Suppressor macrophage (primary cell): Measurements from ENCODE around the gene CNTLN.
"Not testable (repeated sequence)": the region's sequence is repeated elsewhere in the genome, so short reads cannot be mapped to it uniquely, and the experiment has no call there.

ENCODE experiments used
- DNase-seq, 4 experiments: peaks; one replicate each; pipeline ENCODE4 v3.0.0-alpha.2; 2020 to 2022

CNTLN gene

DNA sequence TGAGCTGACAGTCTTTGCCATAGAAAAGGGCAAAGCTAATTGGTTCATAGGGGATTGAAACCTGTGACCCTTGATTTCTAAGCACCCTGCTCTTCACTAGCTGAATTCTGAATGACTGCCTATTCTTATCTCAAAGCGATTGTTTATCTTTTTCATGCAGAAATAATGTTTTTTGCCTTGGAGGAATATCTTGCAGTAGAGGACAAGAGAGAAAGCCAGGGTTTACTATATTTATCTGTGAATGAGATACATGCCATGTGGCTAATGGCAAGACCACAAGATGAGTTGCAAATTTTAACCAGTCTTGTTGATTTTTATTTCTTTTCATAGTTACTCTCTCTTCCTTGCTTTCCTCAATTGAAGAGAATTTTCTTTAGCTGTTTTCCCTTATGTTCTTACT lies 185.0 kb downstream of the CNTLN start:
- no peak for DNase-seq

- no peak for DNase-seq
Observed at GRCh38 chr9:17322882-17323864, 188.3 kb downstream of the CNTLN start.

DNA sequence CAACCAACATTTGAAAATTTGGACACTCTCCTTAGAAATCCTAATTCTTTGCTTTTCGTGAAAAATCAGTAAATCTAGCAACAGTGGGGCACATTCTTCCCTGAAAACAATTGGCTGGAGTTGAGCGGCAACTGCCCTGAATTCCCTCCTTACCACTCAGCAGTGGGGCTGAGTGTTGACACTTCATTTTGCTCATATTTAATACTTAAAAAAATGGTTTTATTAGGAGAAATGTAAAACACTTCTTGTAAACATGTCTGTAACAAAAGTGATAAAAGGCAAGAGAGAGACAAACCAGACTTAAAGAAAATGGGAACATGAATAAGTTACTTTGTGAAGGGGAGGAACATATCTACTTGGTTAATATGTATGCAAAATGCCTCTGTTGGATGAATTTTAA lies 193.5 kb downstream of the CNTLN start:
- DNase-seq: no peak

GRCh38 chr9:17330097-17330496 lies 195.3 kb downstream of the CNTLN start:
- no peak for DNase-seq

- DNase-seq: no peak
Observed at GRCh38 chr9:17332115-17332514, 197.3 kb downstream of the CNTLN start.

- no peak for DNase-seq
Observed at GRCh38 chr9:17339156-17339555, 204.3 kb downstream of the CNTLN start.

DNA sequence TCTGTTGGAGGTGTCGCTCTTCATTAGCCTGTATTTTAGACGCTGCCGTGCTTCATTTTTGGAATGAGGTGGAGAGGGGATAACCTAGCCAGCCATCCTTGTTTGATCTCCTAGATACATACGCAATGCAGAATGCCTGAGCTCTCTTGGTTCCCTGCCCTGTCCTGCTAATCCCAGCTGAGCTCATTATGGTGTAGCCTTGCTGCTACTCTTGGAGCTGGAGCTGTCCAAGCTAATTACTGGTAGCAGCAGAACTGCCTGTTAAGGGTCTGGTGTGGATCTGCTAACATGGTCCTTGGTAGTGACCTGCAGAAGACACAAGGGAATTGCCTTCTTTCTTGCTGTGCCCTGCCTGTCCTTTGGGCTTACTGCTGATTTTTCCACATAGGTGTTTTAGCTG lies 207.9 kb downstream of the CNTLN start:
- DNase-seq: no peak

GRCh38 chr9:17349831-17350230 lies 215.0 kb downstream of the CNTLN start:
- DNase-seq: no peak

- DNase-seq: not testable (repeated sequence)
Observed at GRCh38 chr9:17354006-17354405, 219.2 kb downstream of the CNTLN start.

DNA sequence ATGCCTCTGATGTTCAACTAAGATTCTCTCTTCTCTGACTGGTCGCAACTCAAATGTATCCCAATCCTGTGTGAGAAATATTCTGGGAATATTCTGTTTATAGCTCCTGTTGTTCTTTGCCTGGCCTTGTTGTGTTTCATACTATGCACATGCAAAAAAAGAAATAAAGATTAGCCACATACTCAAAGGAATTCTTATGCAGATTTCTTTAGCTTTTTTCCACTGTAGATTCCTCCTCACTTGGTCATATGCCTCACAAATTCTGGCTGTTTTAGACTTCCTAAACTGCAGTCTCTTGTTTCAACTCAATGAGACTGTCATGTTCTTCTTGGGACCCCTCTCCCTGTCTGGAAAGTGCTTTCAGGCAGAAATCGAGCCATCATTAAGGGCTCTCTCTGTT lies 226.5 kb downstream of the CNTLN start:
- no peak for DNase-seq

GRCh38 chr9:17367035-17367434 lies 232.2 kb downstream of the CNTLN start:
- DNase-seq: no peak

- no peak for DNase-seq
Observed at GRCh38 chr9:17380126-17380861, 245.5 kb downstream of the CNTLN start.

- no peak for DNase-seq
Observed at GRCh38 chr9:17387565-17387964, 252.7 kb downstream of the CNTLN start.

DNA sequence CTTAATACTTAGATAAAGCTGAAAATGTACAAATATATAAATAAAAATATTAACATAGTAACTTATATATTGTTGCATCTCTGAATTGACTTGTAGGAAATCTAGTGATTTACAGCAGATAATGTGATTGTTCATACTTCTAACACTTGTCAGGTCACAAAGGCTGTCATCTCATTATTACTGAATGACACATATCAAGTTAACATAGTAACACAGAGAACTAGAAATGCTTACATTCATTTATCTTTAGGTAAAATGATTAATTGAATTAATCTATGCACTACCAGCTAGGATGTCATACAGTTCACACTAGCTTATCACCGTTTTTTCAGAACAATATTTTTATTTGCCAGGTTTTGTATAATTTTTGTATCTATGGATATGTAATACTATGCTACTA lies 254.2 kb downstream of the CNTLN start:
- no peak for DNase-seq

DNA sequence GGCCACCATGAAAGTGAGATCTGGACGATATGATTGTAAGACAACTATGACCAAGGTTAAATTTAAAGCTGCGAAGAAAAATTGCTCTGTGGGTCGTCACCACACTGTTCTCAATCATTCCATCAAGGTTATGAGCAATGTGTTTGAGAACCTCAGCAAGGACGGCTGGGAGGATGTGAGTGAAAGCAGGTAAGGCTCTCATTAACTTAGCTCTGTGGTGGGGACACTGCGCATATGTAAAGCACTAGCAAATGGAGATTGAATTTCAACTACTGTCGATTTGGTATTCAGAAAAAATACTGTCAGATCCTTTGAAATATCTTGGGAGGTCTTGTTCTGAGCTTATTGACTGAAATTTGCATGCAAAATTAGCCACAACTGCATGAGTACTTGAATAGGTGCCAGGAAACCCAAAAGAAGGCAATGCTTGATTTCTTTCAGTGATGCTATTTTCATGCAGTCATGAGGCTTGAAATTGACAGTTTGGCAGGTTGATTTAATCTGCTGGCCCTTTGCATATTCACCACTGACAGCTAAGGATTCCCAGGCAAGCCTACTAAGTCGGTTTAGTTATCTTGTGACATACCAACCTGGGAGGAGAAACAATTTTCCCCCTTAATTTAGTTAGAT lies 260.2 kb downstream of the CNTLN start:
- no peak for DNase-seq

DNA sequence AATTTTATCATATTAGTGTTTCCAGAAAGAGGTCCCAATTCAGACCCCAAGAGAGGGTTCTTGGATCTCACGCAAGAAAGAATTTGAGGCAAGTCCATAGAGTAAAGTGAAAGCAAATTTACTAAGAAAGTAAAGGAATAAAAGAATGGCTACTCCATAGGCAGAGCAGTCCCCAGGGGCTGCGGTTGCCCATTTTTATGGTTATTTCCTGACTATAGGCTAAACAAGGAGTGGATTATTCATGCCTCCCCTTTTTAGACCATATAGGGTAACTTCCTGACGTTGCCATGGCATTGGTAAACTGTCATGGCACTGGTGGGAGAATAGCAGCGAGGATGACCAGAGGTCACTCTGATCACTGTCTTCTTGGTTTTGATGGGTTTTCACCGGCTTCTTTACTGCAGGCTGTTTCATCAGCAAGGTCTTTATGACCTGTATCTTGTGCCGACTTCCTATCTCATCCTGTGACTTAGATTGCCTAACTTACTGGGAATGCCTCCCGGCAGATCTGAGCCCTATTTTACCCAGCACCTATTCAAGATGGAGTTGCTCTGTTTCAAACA lies 262.4 kb downstream of the CNTLN start:
- not testable (repeated sequence) for DNase-seq

- DNase-seq: no peak
Observed at GRCh38 chr9:17398350-17398749, 263.5 kb downstream of the CNTLN start.

DNA sequence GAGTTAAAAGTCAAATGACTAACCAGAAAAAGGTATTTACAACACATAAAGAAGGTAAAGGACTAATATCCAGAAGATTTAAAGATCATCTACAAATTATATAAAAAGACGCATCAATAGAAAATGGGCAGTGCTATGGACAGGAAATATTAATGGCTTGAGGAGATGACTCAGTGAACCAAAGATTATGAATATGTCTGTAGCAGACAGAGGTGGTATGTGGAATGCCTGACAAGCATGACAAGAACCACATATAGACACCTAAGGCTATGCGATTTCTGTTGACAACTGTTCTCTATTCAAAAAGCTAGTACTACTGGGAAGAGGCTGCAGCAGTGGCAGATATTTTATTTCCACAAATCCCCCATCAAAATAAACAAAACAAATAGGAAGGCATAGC lies 267.0 kb downstream of the CNTLN start:
- no peak for DNase-seq

- peak in 2 of 4 experiments; percentile 14 to 20 for DNase-seq
Observed at GRCh38 chr9:17402309-17402708, 267.5 kb downstream of the CNTLN start.

DNA sequence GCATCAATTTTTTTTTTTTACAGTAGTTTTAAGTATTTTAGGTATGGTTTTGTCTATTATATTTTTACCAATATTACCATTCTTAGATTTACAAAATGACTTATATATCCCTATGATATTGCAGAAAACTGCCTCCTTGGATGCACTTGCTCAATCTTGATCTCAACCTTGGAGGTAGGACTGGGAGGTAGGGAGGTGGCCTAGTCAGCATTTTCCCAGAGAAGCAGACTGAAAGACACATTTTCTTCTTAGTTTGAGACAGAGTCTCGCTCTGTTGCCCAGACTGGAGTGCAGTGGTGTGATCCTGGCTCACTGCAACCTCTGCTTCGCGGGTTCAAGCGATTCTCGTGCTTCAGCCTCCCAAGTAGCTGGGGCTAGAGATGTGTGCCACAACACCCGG lies 268.7 kb downstream of the CNTLN start:
- DNase-seq: no peak

GRCh38 chr9:17414986-17415385 lies 280.1 kb downstream of the CNTLN start:
- peak in 2 of 4 experiments; percentile 53 to 64 for DNase-seq

GRCh38 chr9:17422994-17423680 lies 288.3 kb downstream of the CNTLN start:
- DNase-seq: peak in 3 of 4 experiments; percentile 2 to 23 (median 10)
